SH-SY5Y (cell line): Measurements from ENCODE around the gene PRKCZ.

ENCODE experiments used
- GATA2 ChIP-seq: IDR thresholded peaks from 2 replicates; pipeline ENCODE4 v1.6.1; 2011; ENCODE audit warnings: mild to moderate bottlenecking, low read depth, low read length
- GATA3 ChIP-seq: IDR thresholded peaks from 2 replicates; pipeline ENCODE4 v1.6.1; 2011; ENCODE audit warnings: low read depth, mild to moderate bottlenecking, low read length, moderate library complexity

- no peak for TF ChIP-seq GATA3
- TF ChIP-seq GATA2, result no peak
These were observed 98.5 kb downstream of the PRKCZ start for GRCh38 chr1:2148691-2149090.
